PC-3 (cell line): Measurements from ENCODE around the gene CST2. TPM values are rescaled to one million over a fixed set of nuclear protein-coding genes. Genes with fewer than 3 reads are reported as not detected.

Experiments used
- ATAC-seq: fragments of 200-7000 bp; cut with Tn5 transposase; 2 replicates; pipeline ENCODE4 v1.9.1; 2020; ENCODE audit warnings: mild to moderate bottlenecking, moderate library complexity
- BruUV-seq: library from RNA; stranded (reverse); fragments of 400-500 nt; replicated peaks from 2 replicates; lab custom pipeline; 2021; lab: Mats Ljungman, UMichigan
- CTCF ChIA-PET: fragments of 300-600 bp; sonication (Branson Sonifier 250); formaldehyde crosslinking; loops from one replicate; lab custom pipeline; 2022; ENCODE audit warnings: antibody characterized with exemption; lab: Charles Lee
- POLR2A ChIA-PET: fragments of 300-600 bp; sonication (Branson Sonifier 250); formaldehyde crosslinking; loops from one replicate; lab custom pipeline; 2022; ENCODE audit warnings: antibody characterized with exemption; ENCODE audit not compliant: unreplicated experiment; lab: Charles Lee
- DNase-seq: peaks from one replicate; pipeline ENCODE4 v3.0.0-alpha.2; 2015
- H2AFZ ChIP-seq: fragments of 300-600 bp; sonication (generic); 2 replicates; pipeline ENCODE4 v1.6.0; 2016; ENCODE audit warnings: antibody characterized with exemption, low read length
- H3F3A ChIP-seq: fragments of 300-600 bp; sonication (generic); one replicate; pipeline ENCODE4 v1.6.0; 2017; ENCODE audit warnings: antibody characterized with exemption, low read length, control low read depth, mild to moderate bottlenecking; ENCODE audit not compliant: unreplicated experiment
- H3K27ac ChIP-seq: fragments of 300-600 bp; sonication (generic); 2 replicates; pipeline ENCODE4 v1.5.1; 2016; ENCODE audit warnings: mild to moderate bottlenecking, low read length
- H3K27me3 ChIP-seq: fragments of 300-600 bp; sonication (generic); 2 replicates; pipeline ENCODE4 v1.6.1; 2016; ENCODE audit warnings: low read length, mixed read lengths
- H3K36me3 ChIP-seq: fragments of 300-600 bp; sonication (generic); 2 replicates; pipeline ENCODE4 v1.6.1; 2016; ENCODE audit warnings: low read depth, mixed run types, low read length, mixed read lengths
- H3K4me1 ChIP-seq: fragments of 300-600 bp; sonication (generic); 2 replicates; pipeline ENCODE4 v1.5.1; 2016; ENCODE audit warnings: low read length; ENCODE audit not compliant: insufficient read depth
- H3K4me2 ChIP-seq: fragments of 300-600 bp; sonication (generic); 2 replicates; pipeline ENCODE4 v1.6.0; 2016; ENCODE audit warnings: low read length
- H3K4me3 ChIP-seq: fragments of 300-600 bp; sonication (generic); 2 replicates; pipeline ENCODE4 v1.5.1; 2016; ENCODE audit warnings: mild to moderate bottlenecking, low read length, mixed read lengths
- H3K79me2 ChIP-seq: fragments of 300-600 bp; sonication (generic); 2 replicates; pipeline ENCODE4 v1.6.1; 2017; ENCODE audit warnings: low read length, mixed read lengths
- H3K9ac ChIP-seq: fragments of 300-600 bp; sonication (generic); 2 replicates; pipeline ENCODE4 v1.6.0; 2016; ENCODE audit warnings: mild to moderate bottlenecking, low read length
- H3K9me2 ChIP-seq: fragments of 300-600 bp; sonication (generic); replicated peaks from 2 replicates; pipeline ENCODE4 v1.6.1; 2016; ENCODE audit warnings: mixed run types, low read length, mixed read lengths
- H3K9me3 ChIP-seq: fragments of 300-600 bp; sonication (generic); 2 replicates; pipeline ENCODE4 v1.6.1; 2016; ENCODE audit warnings: low read length, mixed read lengths
- H4K20me1 ChIP-seq: fragments of 300-600 bp; sonication (generic); 2 replicates; pipeline ENCODE4 v1.6.1; 2016; ENCODE audit warnings: low read length, mixed read lengths
- EZH2 ChIP-seq: fragments of 300-600 bp; sonication (generic); IDR thresholded peaks from one replicate; pipeline ENCODE4 v1.6.1; 2017; ENCODE audit warnings: antibody characterized with exemption, mild to moderate bottlenecking, low read length; ENCODE audit not compliant: unreplicated experiment
- EZH2phosphoT487 ChIP-seq: fragments of 300-600 bp; sonication (generic); IDR thresholded peaks from 2 replicates; pipeline ENCODE4 v1.6.1; 2018; ENCODE audit warnings: mild to moderate bottlenecking, antibody characterized with exemption, low read length, borderline replicate concordance
- intact Hi-C: fragments of 100-400 bp; cut with micrococcal nuclease; formaldehyde crosslinking; loops from 2 replicates; pipeline ENCODE4 v1.9.0; 2023
- total RNA-seq: library from RNA; depleted of rRNA; stranded (reverse); fragments of >200 nt; gene quantifications from 2 replicates; pipeline ENCODE4 v1.2.3, GENCODE V29; 2014
- TF ChIP-seq, protein P1 (sequence below): fragments of 300-600 bp; sonication (generic); conservative IDR thresholded peaks from 2 replicates; pipeline ENCODE4 v1.5.1; 2017; ENCODE audit warnings: antibody characterized with exemption, low read depth, mild to moderate bottlenecking, low read length

The CST2 gene
- total RNA-seq, 1 experiment from 2014 or later = not detected

GRCh38 chr20:23874747-23875146 lies 48.2 kb upstream of the CST2 start:
- TF ChIP-seq, protein P1, sequence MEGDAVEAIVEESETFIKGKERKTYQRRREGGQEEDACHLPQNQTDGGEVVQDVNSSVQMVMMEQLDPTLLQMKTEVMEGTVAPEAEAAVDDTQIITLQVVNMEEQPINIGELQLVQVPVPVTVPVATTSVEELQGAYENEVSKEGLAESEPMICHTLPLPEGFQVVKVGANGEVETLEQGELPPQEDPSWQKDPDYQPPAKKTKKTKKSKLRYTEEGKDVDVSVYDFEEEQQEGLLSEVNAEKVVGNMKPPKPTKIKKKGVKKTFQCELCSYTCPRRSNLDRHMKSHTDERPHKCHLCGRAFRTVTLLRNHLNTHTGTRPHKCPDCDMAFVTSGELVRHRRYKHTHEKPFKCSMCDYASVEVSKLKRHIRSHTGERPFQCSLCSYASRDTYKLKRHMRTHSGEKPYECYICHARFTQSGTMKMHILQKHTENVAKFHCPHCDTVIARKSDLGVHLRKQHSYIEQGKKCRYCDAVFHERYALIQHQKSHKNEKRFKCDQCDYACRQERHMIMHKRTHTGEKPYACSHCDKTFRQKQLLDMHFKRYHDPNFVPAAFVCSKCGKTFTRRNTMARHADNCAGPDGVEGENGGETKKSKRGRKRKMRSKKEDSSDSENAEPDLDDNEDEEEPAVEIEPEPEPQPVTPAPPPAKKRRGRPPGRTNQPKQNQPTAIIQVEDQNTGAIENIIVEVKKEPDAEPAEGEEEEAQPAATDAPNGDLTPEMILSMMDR = no peak
- TF ChIP-seq EZH2phosphoT487 = no peak
- TF ChIP-seq EZH2 = no peak
- ATAC-seq (no peak), DNase-seq (no peak)
- CTCF ChIA-PET = no interaction called here
- no peaks in the 10 kb centered on the region for H3K9me3 ChIP-seq
- POLR2A ChIA-PET = no interaction called here
- no peak overlapping the region for H3K27ac ChIP-seq
- H4K20me1 ChIP-seq = no peaks in the 10 kb centered on the region
- H3K79me2 ChIP-seq = no peaks in the 10 kb centered on the region
- no peak overlapping the region for H3K9ac ChIP-seq
- H3K36me3 ChIP-seq = no peaks in the 10 kb centered on the region
- H3F3A ChIP-seq = no peaks in the 10 kb centered on the region
- H3K9me2 ChIP-seq = no peaks in the 10 kb centered on the region
- H3K4me3 ChIP-seq = no peak overlapping the region
- intact Hi-C loops = no loop called here
- BruUV-seq = no TSS peak
- H3K4me1 ChIP-seq = peaks cover under 1% of the 10 kb centered on the region; the same call in 1 of the 2 replicates
- H2AFZ ChIP-seq = no peak overlapping the region
- H3K4me2 ChIP-seq = no peak overlapping the region
- H3K27me3 ChIP-seq = peaks cover 64% of the 10 kb centered on the region

- Histone ChIP-seq H2AFZ (no peak overlapping the region), H3K4me1 (no peaks in the 10 kb centered on the region), H3K9me3 (no peaks in the 10 kb centered on the region), H3K27me3 (peaks cover 71% of the 10 kb centered on the region), H3K9ac (no peak overlapping the region), H3K27ac (no peak overlapping the region), H4K20me1 (no peaks in the 10 kb centered on the region), H3F3A (no peaks in the 10 kb centered on the region), H3K79me2 (no peaks in the 10 kb centered on the region), H3K4me2 (no peak overlapping the region), H3K9me2 (no peaks in the 10 kb centered on the region), H3K4me3 (no peak overlapping the region), H3K36me3 (no peaks in the 10 kb centered on the region)
- intact Hi-C loops = no loop called here
- POLR2A ChIA-PET = no interaction called here
- CTCF ChIA-PET = no interaction called here
- no peak for ATAC-seq
- BruUV-seq = no TSS peak
- TF ChIP-seq, protein P1 = no peak
- TF ChIP-seq EZH2phosphoT487 (no peak), EZH2 (no peak)
- DNase-seq = no peak
These were observed 47.0 kb upstream of the CST2 start for GRCh38 chr20:23873370-23874015.

- Histone ChIP-seq H3K27ac (no peak overlapping the region), H3F3A (no peaks in the 10 kb centered on the region), H3K9me3 (no peaks in the 10 kb centered on the region), H3K4me2 (no peak overlapping the region), H2AFZ (no peak overlapping the region), H3K4me3 (no peak overlapping the region), H3K9me2 (no peaks in the 10 kb centered on the region), H3K27me3 (peaks cover 79% of the 10 kb centered on the region), H3K4me1 (no peaks in the 10 kb centered on the region), H4K20me1 (no peaks in the 10 kb centered on the region), H3K36me3 (no peaks in the 10 kb centered on the region), H3K79me2 (no peaks in the 10 kb centered on the region), H3K9ac (no peak overlapping the region)
- TF ChIP-seq EZH2phosphoT487 (no peak), EZH2 (no peak)
- TF ChIP-seq, protein P1 = no peak
- intact Hi-C loops = no loop called here
- ChIA-PET CTCF (no interaction called here), POLR2A (no interaction called here)
- no TSS peak for BruUV-seq
- ATAC-seq (no peak), DNase-seq (no peak)
These were observed 45.5 kb upstream of the CST2 start for GRCh38 chr20:23872065-23872464.
